WTC11 (cell line): ENCODE measurements around the gene OXER1. TPM values are rescaled to one million over a fixed set of nuclear protein-coding genes. Genes with fewer than 3 reads are reported as not detected.

Experiments
- ATAC-seq: fragments of 200-7000 bp; cut with Tn5 transposase; 2 replicates; pipeline ENCODE4 v1.10.0; 2021; ENCODE audit warnings: mild to moderate bottlenecking, moderate library complexity
- CTCF ChIA-PET: fragments of 300-600 bp; sonication (Branson Sonifier 250); formaldehyde crosslinking; loops from one replicate; lab custom pipeline; 2021; ENCODE audit warnings: antibody characterized with exemption; lab: Charles Lee
- POLR2A ChIA-PET: fragments of 350-600 bp; sonication (Branson Sonifier 250); formaldehyde crosslinking; loops from one replicate; lab custom pipeline; 2021; ENCODE audit warnings: antibody characterized with exemption; lab: Charles Lee
- DNase-seq: peaks from one replicate; pipeline ENCODE4 v3.0.0; 2021; ENCODE audit warnings: low spot score
- H3K27ac Mint-ChIP-seq: 2 replicates; pipeline ENCODE4 v1.8.0; 2021; ENCODE audit warnings: mixed read lengths
- H3K27me3 Mint-ChIP-seq: 2 replicates; pipeline ENCODE4 v1.8.0; 2021; ENCODE audit warnings: low read depth, mild to moderate bottlenecking, moderate library complexity, mixed read lengths
- H3K36me3 Mint-ChIP-seq: 2 replicates; pipeline ENCODE4 v1.8.0; 2021; ENCODE audit warnings: mixed read lengths
- H3K4me1 Mint-ChIP-seq: 2 replicates; pipeline ENCODE4 v1.8.0; 2022; ENCODE audit warnings: mixed read lengths
- H3K4me3 Mint-ChIP-seq: 2 replicates; pipeline ENCODE4 v1.8.0; 2021; ENCODE audit warnings: mild to moderate bottlenecking, moderate library complexity, mixed read lengths
- H3K9me3 Mint-ChIP-seq: 2 replicates; pipeline ENCODE4 v1.8.0; 2021; ENCODE audit warnings: mixed read lengths
- CREM ChIP-seq: sonication (generic); formaldehyde crosslinking; IDR thresholded peaks from 2 replicates; pipeline ENCODE4 v1.8.1; 2022; ENCODE audit warnings: mild to moderate bottlenecking, missing genetic modification reagents, moderate library complexity
- FOXJ3 ChIP-seq: sonication (generic); formaldehyde crosslinking; IDR thresholded peaks from 2 replicates; pipeline ENCODE4 v1.9.0; 2021; ENCODE audit warnings: missing genetic modification reagents, mild to moderate bottlenecking, borderline replicate concordance
- FOXK1 ChIP-seq: sonication (generic); formaldehyde crosslinking; IDR thresholded peaks from 2 replicates; pipeline ENCODE4 v1.8.0; 2022; ENCODE audit warnings: mild to moderate bottlenecking, moderate library complexity, missing genetic modification reagents
- GABPB1 ChIP-seq: sonication (generic); formaldehyde crosslinking; IDR thresholded peaks from 2 replicates; pipeline ENCODE4 v1.8.1; 2023; ENCODE audit warnings: mild to moderate bottlenecking, missing genetic modification reagents
- GRHL2 ChIP-seq: fragments of 250-450 bp; sonication (Bioruptor Pico); IDR thresholded peaks from 2 replicates; pipeline ENCODE4 v1.8.0; 2022; ENCODE audit warnings: mild to moderate bottlenecking, moderate library complexity; ENCODE audit not compliant: insufficient replicate concordance, severe bottlenecking
- JUN ChIP-seq: sonication (generic); formaldehyde crosslinking; IDR thresholded peaks from 2 replicates; pipeline ENCODE4 v1.8.0; 2023; ENCODE audit warnings: mild to moderate bottlenecking, missing genetic modification reagents
- MXD4 ChIP-seq: fragments of 250-450 bp; sonication (Bioruptor Pico); IDR thresholded peaks from 2 replicates; pipeline ENCODE4 v1.8.0; 2021; ENCODE audit warnings: mild to moderate bottlenecking, moderate library complexity, borderline replicate concordance
- NFATC4 ChIP-seq: fragments of 250-450 bp; sonication (Bioruptor Pico); IDR thresholded peaks from 2 replicates; pipeline ENCODE4 v1.9.0; 2021; ENCODE audit warnings: mild to moderate bottlenecking
- NR3C1 ChIP-seq: sonication (generic); formaldehyde crosslinking; conservative IDR thresholded peaks from 2 replicates; pipeline ENCODE4 v1.8.1; 2023; ENCODE audit warnings: low read depth, mild to moderate bottlenecking, missing genetic modification reagents
- OVOL2 ChIP-seq: fragments of 250-450 bp; sonication (Bioruptor Pico); IDR thresholded peaks from 2 replicates; pipeline ENCODE4 v1.9.0; 2021; ENCODE audit warnings: mild to moderate bottlenecking, borderline replicate concordance
- SP1 ChIP-seq: sonication (generic); formaldehyde crosslinking; conservative IDR thresholded peaks from 2 replicates; pipeline ENCODE4 v1.8.1; 2022; ENCODE audit warnings: missing genetic modification reagents
- TEAD4 ChIP-seq: sonication (generic); formaldehyde crosslinking; IDR thresholded peaks from 2 replicates; pipeline ENCODE4 v1.8.0; 2022; ENCODE audit warnings: mild to moderate bottlenecking, missing genetic modification reagents
- TP53 ChIP-seq: sonication (generic); formaldehyde crosslinking; IDR thresholded peaks from 2 replicates; pipeline ENCODE4 v1.8.1; 2023; ENCODE audit warnings: mild to moderate bottlenecking, missing genetic modification reagents
- ZBTB21 ChIP-seq: sonication (generic); formaldehyde crosslinking; IDR thresholded peaks from 2 replicates; pipeline ENCODE4 v1.8.1; 2023; ENCODE audit warnings: mild to moderate bottlenecking, missing genetic modification reagents, borderline replicate concordance
- ZNF138 ChIP-seq: sonication (generic); formaldehyde crosslinking; conservative IDR thresholded peaks from 2 replicates; pipeline ENCODE4 v1.8.1; 2022; ENCODE audit warnings: mild to moderate bottlenecking, moderate library complexity, missing genetic modification reagents
- ZNF219 ChIP-seq: sonication (generic); formaldehyde crosslinking; IDR thresholded peaks from 2 replicates; pipeline ENCODE4 v1.8.0; 2023; ENCODE audit warnings: missing genetic modification reagents, mild to moderate bottlenecking, borderline replicate concordance
- ZNF416 ChIP-seq: fragments of 250-450 bp; sonication (Bioruptor Pico); IDR thresholded peaks from 2 replicates; pipeline ENCODE4 v1.9.0; 2021; ENCODE audit warnings: mild to moderate bottlenecking, inconsistent platforms
- total RNA-seq: library from RNA; stranded (reverse); gene quantifications from 3 replicates; pipeline ENCODE4 v1.2.3, GENCODE V29; 2021
- TF ChIP-seq, protein P1 (sequence below): sonication (generic); formaldehyde crosslinking; IDR thresholded peaks from 2 replicates; pipeline ENCODE4 v1.8.0; 2022; ENCODE audit warnings: mild to moderate bottlenecking, missing genetic modification reagents
- TF ChIP-seq, protein P2 (sequence below): sonication (generic); formaldehyde crosslinking; IDR thresholded peaks from 2 replicates; pipeline ENCODE4 v1.8.1; 2022; ENCODE audit warnings: low read depth, missing genetic modification reagents, borderline replicate concordance
- TF ChIP-seq, protein P3 (sequence below): fragments of 200-600 bp; IDR thresholded peaks from 2 replicates; pipeline ENCODE4 v1.8.0; 2022; ENCODE audit warnings: antibody characterized with exemption
- TF ChIP-seq, protein P4 (sequence below): sonication (generic); formaldehyde crosslinking; IDR thresholded peaks from 2 replicates; pipeline ENCODE4 v1.8.1; 2023; ENCODE audit warnings: mild to moderate bottlenecking, missing genetic modification reagents
- TF ChIP-seq, protein P5 (sequence below): sonication (generic); formaldehyde crosslinking; IDR thresholded peaks from 2 replicates; pipeline ENCODE4 v1.8.1; 2023; ENCODE audit warnings: mild to moderate bottlenecking, missing genetic modification reagents
- TF ChIP-seq, protein P6 (sequence below): sonication (generic); formaldehyde crosslinking; IDR thresholded peaks from 2 replicates; pipeline ENCODE4 v1.8.1; 2023; ENCODE audit warnings: mild to moderate bottlenecking, missing genetic modification reagents, moderate library complexity
- TF ChIP-seq, protein P7 (sequence below): sonication (generic); formaldehyde crosslinking; IDR thresholded peaks from 2 replicates; pipeline ENCODE4 v1.8.0; 2023; ENCODE audit warnings: mild to moderate bottlenecking, missing genetic modification reagents

Gene OXER1
- total RNA-seq, 1 experiment from 2014 or later, result 2.6 TPM

DNA sequence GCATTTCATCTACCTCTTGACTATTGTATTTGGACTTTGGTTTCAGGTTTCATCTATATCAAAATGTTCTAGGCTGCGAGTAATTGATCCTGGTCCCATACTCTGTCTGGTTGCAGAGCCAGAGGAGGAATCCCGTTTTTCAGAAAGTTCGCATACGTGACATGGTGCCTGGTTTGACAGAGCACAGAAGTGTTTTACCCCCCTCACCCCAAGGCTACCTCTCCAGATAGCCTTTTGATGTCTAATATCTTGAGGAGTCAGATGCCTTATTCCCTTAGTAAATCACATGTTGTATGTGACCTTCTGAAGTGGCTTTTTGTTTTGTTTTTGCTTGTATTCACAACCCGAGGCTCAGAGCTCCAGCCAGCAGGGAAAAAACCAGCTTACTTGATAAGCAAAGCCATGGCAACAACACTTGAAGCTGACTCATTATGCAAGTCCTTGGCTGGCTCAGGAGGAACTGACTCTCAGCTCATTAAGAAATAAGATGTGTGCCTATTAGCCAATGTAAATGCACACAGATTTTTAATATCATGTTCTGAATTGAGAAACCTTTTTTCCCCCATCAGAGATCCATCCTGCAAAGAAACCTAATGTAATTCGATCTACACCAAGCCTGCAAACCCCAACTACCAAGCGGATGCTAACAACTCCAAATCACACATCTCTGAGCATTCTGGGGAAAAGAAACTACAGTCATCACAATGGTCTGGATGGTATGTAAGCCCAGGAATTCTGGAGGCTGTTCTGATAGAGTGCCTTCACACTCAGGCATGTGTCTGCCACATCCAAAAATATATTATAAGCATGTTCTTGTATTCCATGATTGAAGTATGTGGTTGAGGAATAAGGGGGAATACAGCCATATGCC, 41.4 kb downstream of the OXER1 start:
- POLR2A ChIA-PET, result interaction anchor here (0.6 kb wide), 1 partner anchor 12 kb away, joined by 5 read pairs; no protein-coding TSS in a partner anchor

DNA sequence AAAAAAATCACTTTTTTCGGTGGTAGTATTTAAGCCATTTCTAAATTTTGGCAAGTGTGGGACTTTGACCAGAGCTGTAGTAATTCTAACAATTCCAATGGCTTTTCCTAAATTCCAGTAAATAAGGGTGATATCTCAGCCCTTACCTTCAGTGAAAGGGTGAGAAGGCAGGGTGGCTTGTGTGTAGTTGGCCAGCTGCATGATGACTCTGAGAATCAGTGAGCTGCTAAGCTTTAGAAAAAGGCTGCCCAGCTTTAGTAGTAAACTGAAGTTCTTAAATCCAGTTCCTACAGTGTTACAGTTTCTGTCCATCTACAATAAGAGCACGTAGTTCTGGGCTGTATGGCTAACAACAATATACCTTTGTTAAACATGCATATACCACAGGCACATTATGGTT, 42.0 kb downstream of the OXER1 start:
- DNase-seq (no peak), ATAC-seq (no peak)
- Mint-ChIP-seq H3K27ac (peak overlapping the region; percentile 23; the same call in 1 of the 2 replicates), H3K27me3 (no peaks in the 10 kb centered on the region), H3K4me1 (peaks cover 17% of the 10 kb centered on the region), H3K9me3 (no peaks in the 10 kb centered on the region), H3K4me3 (no peak overlapping the region), H3K36me3 (peaks cover 8% of the 10 kb centered on the region; the same call in 1 of the 2 replicates)
- POLR2A ChIA-PET, result no interaction called here
- CTCF ChIA-PET, result interaction anchor here (1.1 kb wide), 1 partner anchor 91 kb away, joined by 3 read pairs; no protein-coding TSS in a partner anchor
- TF ChIP-seq JUN (CRISPR knock-in tag) (no peak), FOXK1 (CRISPR knock-in tag) (no peak), OVOL2 (CRISPR knock-in tag) (no peak)
- TF ChIP-seq, protein P1, sequence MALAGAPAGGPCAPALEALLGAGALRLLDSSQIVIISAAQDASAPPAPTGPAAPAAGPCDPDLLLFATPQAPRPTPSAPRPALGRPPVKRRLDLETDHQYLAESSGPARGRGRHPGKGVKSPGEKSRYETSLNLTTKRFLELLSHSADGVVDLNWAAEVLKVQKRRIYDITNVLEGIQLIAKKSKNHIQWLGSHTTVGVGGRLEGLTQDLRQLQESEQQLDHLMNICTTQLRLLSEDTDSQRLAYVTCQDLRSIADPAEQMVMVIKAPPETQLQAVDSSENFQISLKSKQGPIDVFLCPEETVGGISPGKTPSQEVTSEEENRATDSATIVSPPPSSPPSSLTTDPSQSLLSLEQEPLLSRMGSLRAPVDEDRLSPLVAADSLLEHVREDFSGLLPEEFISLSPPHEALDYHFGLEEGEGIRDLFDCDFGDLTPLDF (CRISPR knock-in tag), result no peak
- TF ChIP-seq, protein P2, sequence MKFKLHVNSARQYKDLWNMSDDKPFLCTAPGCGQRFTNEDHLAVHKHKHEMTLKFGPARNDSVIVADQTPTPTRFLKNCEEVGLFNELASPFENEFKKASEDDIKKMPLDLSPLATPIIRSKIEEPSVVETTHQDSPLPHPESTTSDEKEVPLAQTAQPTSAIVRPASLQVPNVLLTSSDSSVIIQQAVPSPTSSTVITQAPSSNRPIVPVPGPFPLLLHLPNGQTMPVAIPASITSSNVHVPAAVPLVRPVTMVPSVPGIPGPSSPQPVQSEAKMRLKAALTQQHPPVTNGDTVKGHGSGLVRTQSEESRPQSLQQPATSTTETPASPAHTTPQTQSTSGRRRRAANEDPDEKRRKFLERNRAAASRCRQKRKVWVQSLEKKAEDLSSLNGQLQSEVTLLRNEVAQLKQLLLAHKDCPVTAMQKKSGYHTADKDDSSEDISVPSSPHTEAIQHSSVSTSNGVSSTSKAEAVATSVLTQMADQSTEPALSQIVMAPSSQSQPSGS (CRISPR knock-in tag), result no peak
- TF ChIP-seq, protein P3, sequence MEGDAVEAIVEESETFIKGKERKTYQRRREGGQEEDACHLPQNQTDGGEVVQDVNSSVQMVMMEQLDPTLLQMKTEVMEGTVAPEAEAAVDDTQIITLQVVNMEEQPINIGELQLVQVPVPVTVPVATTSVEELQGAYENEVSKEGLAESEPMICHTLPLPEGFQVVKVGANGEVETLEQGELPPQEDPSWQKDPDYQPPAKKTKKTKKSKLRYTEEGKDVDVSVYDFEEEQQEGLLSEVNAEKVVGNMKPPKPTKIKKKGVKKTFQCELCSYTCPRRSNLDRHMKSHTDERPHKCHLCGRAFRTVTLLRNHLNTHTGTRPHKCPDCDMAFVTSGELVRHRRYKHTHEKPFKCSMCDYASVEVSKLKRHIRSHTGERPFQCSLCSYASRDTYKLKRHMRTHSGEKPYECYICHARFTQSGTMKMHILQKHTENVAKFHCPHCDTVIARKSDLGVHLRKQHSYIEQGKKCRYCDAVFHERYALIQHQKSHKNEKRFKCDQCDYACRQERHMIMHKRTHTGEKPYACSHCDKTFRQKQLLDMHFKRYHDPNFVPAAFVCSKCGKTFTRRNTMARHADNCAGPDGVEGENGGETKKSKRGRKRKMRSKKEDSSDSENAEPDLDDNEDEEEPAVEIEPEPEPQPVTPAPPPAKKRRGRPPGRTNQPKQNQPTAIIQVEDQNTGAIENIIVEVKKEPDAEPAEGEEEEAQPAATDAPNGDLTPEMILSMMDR, result no peak

More for the DNA sequence above, 41.4 kb downstream of the OXER1 start:
- no peak for TF ChIP-seq FOXJ3 (CRISPR knock-in tag)
- TF ChIP-seq, protein P1 (CRISPR knock-in tag), result no peak
- no peak for TF ChIP-seq ZNF416
- TF ChIP-seq, protein P4, sequence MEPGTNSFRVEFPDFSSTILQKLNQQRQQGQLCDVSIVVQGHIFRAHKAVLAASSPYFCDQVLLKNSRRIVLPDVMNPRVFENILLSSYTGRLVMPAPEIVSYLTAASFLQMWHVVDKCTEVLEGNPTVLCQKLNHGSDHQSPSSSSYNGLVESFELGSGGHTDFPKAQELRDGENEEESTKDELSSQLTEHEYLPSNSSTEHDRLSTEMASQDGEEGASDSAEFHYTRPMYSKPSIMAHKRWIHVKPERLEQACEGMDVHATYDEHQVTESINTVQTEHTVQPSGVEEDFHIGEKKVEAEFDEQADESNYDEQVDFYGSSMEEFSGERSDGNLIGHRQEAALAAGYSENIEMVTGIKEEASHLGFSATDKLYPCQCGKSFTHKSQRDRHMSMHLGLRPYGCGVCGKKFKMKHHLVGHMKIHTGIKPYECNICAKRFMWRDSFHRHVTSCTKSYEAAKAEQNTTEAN (CRISPR knock-in tag), result no peak
- TF ChIP-seq JUN (CRISPR knock-in tag), result no peak
- no peak for TF ChIP-seq CREM (CRISPR knock-in tag)
- TF ChIP-seq GRHL2, result no peak
- TF ChIP-seq NFATC4 (CRISPR knock-in tag), result no peak
- TF ChIP-seq, protein P5, sequence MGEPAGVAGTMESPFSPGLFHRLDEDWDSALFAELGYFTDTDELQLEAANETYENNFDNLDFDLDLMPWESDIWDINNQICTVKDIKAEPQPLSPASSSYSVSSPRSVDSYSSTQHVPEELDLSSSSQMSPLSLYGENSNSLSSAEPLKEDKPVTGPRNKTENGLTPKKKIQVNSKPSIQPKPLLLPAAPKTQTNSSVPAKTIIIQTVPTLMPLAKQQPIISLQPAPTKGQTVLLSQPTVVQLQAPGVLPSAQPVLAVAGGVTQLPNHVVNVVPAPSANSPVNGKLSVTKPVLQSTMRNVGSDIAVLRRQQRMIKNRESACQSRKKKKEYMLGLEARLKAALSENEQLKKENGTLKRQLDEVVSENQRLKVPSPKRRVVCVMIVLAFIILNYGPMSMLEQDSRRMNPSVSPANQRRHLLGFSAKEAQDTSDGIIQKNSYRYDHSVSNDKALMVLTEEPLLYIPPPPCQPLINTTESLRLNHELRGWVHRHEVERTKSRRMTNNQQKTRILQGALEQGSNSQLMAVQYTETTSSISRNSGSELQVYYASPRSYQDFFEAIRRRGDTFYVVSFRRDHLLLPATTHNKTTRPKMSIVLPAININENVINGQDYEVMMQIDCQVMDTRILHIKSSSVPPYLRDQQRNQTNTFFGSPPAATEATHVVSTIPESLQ, result no peak
- TF ChIP-seq ZNF138, result no peak
- TF ChIP-seq TEAD4 (CRISPR knock-in tag), result no peak
- no peak for TF ChIP-seq ZBTB21 (CRISPR knock-in tag)
- TF ChIP-seq ZNF219, result no peak
- TF ChIP-seq NR3C1 (CRISPR knock-in tag), result no peak
- TF ChIP-seq, protein P6, sequence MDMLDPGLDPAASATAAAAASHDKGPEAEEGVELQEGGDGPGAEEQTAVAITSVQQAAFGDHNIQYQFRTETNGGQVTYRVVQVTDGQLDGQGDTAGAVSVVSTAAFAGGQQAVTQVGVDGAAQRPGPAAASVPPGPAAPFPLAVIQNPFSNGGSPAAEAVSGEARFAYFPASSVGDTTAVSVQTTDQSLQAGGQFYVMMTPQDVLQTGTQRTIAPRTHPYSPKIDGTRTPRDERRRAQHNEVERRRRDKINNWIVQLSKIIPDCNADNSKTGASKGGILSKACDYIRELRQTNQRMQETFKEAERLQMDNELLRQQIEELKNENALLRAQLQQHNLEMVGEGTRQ, result no peak
- TF ChIP-seq GABPB1 (CRISPR knock-in tag), result no peak
- TF ChIP-seq MXD4 (CRISPR knock-in tag), result no peak
- no peak for TF ChIP-seq SP1 (CRISPR knock-in tag)
- no peak for TF ChIP-seq TP53 (CRISPR knock-in tag)
- TF ChIP-seq, protein P7, sequence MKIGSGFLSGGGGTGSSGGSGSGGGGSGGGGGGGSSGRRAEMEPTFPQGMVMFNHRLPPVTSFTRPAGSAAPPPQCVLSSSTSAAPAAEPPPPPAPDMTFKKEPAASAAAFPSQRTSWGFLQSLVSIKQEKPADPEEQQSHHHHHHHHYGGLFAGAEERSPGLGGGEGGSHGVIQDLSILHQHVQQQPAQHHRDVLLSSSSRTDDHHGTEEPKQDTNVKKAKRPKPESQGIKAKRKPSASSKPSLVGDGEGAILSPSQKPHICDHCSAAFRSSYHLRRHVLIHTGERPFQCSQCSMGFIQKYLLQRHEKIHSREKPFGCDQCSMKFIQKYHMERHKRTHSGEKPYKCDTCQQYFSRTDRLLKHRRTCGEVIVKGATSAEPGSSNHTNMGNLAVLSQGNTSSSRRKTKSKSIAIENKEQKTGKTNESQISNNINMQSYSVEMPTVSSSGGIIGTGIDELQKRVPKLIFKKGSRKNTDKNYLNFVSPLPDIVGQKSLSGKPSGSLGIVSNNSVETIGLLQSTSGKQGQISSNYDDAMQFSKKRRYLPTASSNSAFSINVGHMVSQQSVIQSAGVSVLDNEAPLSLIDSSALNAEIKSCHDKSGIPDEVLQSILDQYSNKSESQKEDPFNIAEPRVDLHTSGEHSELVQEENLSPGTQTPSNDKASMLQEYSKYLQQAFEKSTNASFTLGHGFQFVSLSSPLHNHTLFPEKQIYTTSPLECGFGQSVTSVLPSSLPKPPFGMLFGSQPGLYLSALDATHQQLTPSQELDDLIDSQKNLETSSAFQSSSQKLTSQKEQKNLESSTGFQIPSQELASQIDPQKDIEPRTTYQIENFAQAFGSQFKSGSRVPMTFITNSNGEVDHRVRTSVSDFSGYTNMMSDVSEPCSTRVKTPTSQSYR (CRISPR knock-in tag), result no peak
- DNase-seq (no peak), ATAC-seq (peak; percentile 49)
- CTCF ChIA-PET, result interaction anchor here (1.1 kb wide), 1 partner anchor 90 kb away, joined by 3 read pairs; no protein-coding TSS in a partner anchor
- Mint-ChIP-seq H3K27ac (peak overlapping the region; percentile 56; the same call in 1 of the 2 replicates), H3K4me1 (peaks cover 14% of the 10 kb centered on the region), H3K27me3 (no peaks in the 10 kb centered on the region), H3K4me3 (no peak overlapping the region), H3K36me3 (peaks cover 8% of the 10 kb centered on the region; the same call in 1 of the 2 replicates), H3K9me3 (no peaks in the 10 kb centered on the region)
